HT1080 (cell line): ENCODE measurements around the gene GPR135. TPM values are rescaled to one million over a fixed set of nuclear protein-coding genes. Genes with fewer than 3 reads are reported as not detected.

Experiments
- DNase-seq: peaks from one replicate; pipeline ENCODE4 v3.0.0-alpha.2; 2015; ENCODE audit warnings: low read depth
- polyA plus RNA-seq, 2 experiments: library from polyadenylated mRNA; depleted of rRNA; stranded (reverse); fragments of >200 nt; gene quantifications; 2 replicates each; pipeline ENCODE4 v1.2.3, GENCODE V29; 2015
- total RNA-seq: library from RNA; depleted of rRNA; stranded (reverse); fragments of >200 nt; shearing (Covaris generic); gene quantifications from 2 replicates; pipeline ENCODE4 v1.2.3, GENCODE V29; 2014; rRNA removed

The GPR135 gene
- 0.84 and 1.0 TPM in 2 replicates for total RNA-seq
- 0.37 and 0.38 TPM in 2 replicates for polyA plus RNA-seq (2015; cell fraction: cytosol; rRNA removed)
- polyA plus RNA-seq (2015; cell fraction: nucleus; rRNA removed): 6.1 and 9.6 TPM in 2 replicates

- no peak for DNase-seq
Measured at GRCh38 chr14:59465316-59466135, at the start of gene GPR135. Gene GPR135 (minus strand): TSS chr14:59465380. CDS start chr14:59465226, 154 bp downstream.

- no peak for DNase-seq
Measured at GRCh38 chr14:59511916-59512575, 46.9 kb upstream of the GPR135 start.

GRCh38 chr14:59510966-59511365, 45.8 kb upstream of the GPR135 start:
- no peak for DNase-seq

- DNase-seq: no peak
Measured at GRCh38 chr14:59510001-59510400, 44.8 kb upstream of the GPR135 start.

GRCh38 chr14:59509101-59509500, 43.9 kb upstream of the GPR135 start:
- no peak for DNase-seq

- no peak for DNase-seq
Measured at GRCh38 chr14:59507752-59508103, 42.5 kb upstream of the GPR135 start.

- peak; percentile 58 for DNase-seq
Measured at GRCh38 chr14:59507063-59507751, 42.0 kb upstream of the GPR135 start.

- no peak for DNase-seq
Measured at GRCh38 chr14:59503256-59503655, 38.1 kb upstream of the GPR135 start.

GRCh38 chr14:59500732-59501131, 35.6 kb upstream of the GPR135 start:
- no peak for DNase-seq

GRCh38 chr14:59492384-59492783, 27.2 kb upstream of the GPR135 start:
- no peak for DNase-seq

- DNase-seq: peak; percentile 62
Measured at GRCh38 chr14:59490756-59491155, 25.6 kb upstream of the GPR135 start.

- DNase-seq: no peak
Measured at GRCh38 chr14:59484639-59485175, 19.5 kb upstream of the GPR135 start.

GRCh38 chr14:59483819-59484638, 18.8 kb upstream of the GPR135 start, which contains the start of the genes JKAMP and L3HYPDH:
Gene JKAMP (plus strand): TSS chr14:59484517. CDS start chr14:59484590, 73 bp downstream.
Gene L3HYPDH (minus strand): TSS chr14:59484408. CDS start chr14:59484316, 92 bp downstream.
- peak; percentile 93 for DNase-seq

- DNase-seq: peak; percentile 58
Measured at GRCh38 chr14:59483363-59483762, 18.2 kb upstream of the GPR135 start.

- DNase-seq: peak; percentile 83
Measured at GRCh38 chr14:59482541-59483331, 17.6 kb upstream of the GPR135 start.

GRCh38 chr14:59481871-59482540, 16.8 kb upstream of the GPR135 start:
- DNase-seq: peak; percentile 27

- DNase-seq: no peak
Measured at GRCh38 chr14:59481407-59481806, 16.2 kb upstream of the GPR135 start.

- no peak for DNase-seq
Measured at GRCh38 chr14:59480166-59480565, 15.0 kb upstream of the GPR135 start.

- no peak for DNase-seq
Measured at GRCh38 chr14:59478540-59478939, 13.4 kb upstream of the GPR135 start.
